ENCODE results near the gene MCF2L2.

The MCF2L2 gene

GRCh38 chr3:183339461-183340086 lies 88.8 kb downstream of the MCF2L2 start:
- TF ChIP-seq CTCF (conservative IDR thresholded peaks at IDR 0.05; ENCODE audit: low read depth, low read length) = no peak
- no peak for DNase-seq (ENCODE audit: low read depth)
- no peak overlapping the region for H3K4me3 ChIP-seq (ENCODE audit: low read length)

DNA sequence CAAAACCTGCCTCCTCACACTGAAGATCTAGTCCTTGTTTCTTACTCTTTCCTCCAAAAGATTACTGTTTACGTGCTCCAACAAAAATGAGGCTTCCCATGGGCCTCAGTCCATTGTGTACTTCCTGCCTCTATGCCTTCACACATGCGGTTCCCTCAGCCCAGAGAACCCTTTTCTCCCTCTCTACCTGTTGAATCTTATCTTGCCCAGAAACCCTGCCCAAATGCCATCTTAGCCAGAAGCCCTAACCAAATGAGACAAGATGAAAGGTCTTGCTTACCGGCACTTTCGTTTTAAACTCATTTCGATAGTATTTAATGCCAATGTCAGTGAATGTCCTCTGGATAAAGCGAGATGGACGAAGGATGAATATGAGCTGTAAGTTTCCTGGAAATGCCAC lies 89.9 kb downstream of the MCF2L2 start:
- H3K4me3 ChIP-seq (ENCODE audit: low read length) = no peak overlapping the region
- DNase-seq (ENCODE audit: low read depth) = no peak
- TF ChIP-seq CTCF (conservative IDR thresholded peaks at IDR 0.05; ENCODE audit: low read depth, low read length) = no peak

- no peak for DNase-seq (ENCODE audit: low read depth)
- H3K4me3 ChIP-seq (ENCODE audit: low read length) = no peak overlapping the region
- no peak for TF ChIP-seq CTCF (conservative IDR thresholded peaks at IDR 0.05; ENCODE audit: low read depth, low read length)
Observed at GRCh38 chr3:183332487-183332886, 95.9 kb downstream of the MCF2L2 start.

GRCh38 chr3:183331498-183331897 lies 96.9 kb downstream of the MCF2L2 start:
- DNase-seq (ENCODE audit: low read depth) = no peak
- no peak for TF ChIP-seq CTCF (conservative IDR thresholded peaks at IDR 0.05; ENCODE audit: low read depth, low read length)

DNA sequence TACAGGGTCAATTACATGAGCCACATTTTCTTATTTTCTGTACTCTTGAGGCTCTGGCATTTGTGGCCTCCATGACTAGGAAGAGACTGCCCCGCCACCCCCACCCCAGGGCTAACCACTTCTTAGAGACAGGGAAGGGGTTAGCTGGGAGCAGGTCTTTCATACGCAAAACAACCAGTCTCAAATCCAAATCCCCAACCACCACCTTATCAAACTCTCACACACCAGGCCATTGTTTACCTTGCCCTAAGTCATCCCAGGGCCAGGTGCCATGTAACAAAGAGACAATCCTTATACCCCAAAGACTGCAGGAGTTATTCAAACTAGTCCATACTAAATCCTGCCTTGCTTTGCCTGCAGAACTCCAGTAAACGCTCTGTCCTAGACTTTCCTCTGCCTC lies 97.5 kb downstream of the MCF2L2 start:
- no peak overlapping the region for H3K4me3 ChIP-seq (ENCODE audit: low read length)
- no peak for TF ChIP-seq CTCF (conservative IDR thresholded peaks at IDR 0.05; ENCODE audit: low read depth, low read length)
- no peak for DNase-seq (ENCODE audit: low read depth)

More at GRCh38 chr3:183331498-183331897, 96.9 kb downstream of the MCF2L2 start:
- H3K4me3 ChIP-seq (ENCODE audit: low read length) = no peak overlapping the region

GRCh38 chr3:183329543-183329942 lies 98.9 kb downstream of the MCF2L2 start:
- H3K4me3 ChIP-seq (ENCODE audit: low read length) = no peak overlapping the region
- no peak for DNase-seq (ENCODE audit: low read depth)
- TF ChIP-seq CTCF (conservative IDR thresholded peaks at IDR 0.05; ENCODE audit: low read depth, low read length) = no peak

- DNase-seq (ENCODE audit: low read depth) = no peak
- no peak for TF ChIP-seq CTCF (conservative IDR thresholded peaks at IDR 0.05; ENCODE audit: low read depth, low read length)
- no peak overlapping the region for H3K4me3 ChIP-seq (ENCODE audit: low read length)
Observed at GRCh38 chr3:183328823-183329222, 99.6 kb downstream of the MCF2L2 start.
